Tibial nerve (tissue), 3 donors: ENCODE results near the gene CAMTA1.

Experiments used
- POLR2A ChIP-seq, 2 donors: fragments of 450-650 bp; IDR thresholded peaks; one replicate each; pipeline ENCODE4 v1.6.1; 2017; ENCODE audit warnings: antibody characterized with exemption in 2 of 2, mild to moderate bottlenecking in 2 of 2, moderate library complexity in 2 of 2
- TF ChIP-seq, protein P1 (sequence below), 5 experiments: fragments of 200-600 bp in 3 of 5; fragments of 450-650 bp in 2 of 5; sonication (generic) in 3 of 5; IDR thresholded peaks; one replicate each; pipeline ENCODE4 v1.5.1; 2016 to 2019; ENCODE audit warnings: antibody characterized with exemption in 5 of 5, mild to moderate bottlenecking in 3 of 5, moderate library complexity in 2 of 5

DNA sequence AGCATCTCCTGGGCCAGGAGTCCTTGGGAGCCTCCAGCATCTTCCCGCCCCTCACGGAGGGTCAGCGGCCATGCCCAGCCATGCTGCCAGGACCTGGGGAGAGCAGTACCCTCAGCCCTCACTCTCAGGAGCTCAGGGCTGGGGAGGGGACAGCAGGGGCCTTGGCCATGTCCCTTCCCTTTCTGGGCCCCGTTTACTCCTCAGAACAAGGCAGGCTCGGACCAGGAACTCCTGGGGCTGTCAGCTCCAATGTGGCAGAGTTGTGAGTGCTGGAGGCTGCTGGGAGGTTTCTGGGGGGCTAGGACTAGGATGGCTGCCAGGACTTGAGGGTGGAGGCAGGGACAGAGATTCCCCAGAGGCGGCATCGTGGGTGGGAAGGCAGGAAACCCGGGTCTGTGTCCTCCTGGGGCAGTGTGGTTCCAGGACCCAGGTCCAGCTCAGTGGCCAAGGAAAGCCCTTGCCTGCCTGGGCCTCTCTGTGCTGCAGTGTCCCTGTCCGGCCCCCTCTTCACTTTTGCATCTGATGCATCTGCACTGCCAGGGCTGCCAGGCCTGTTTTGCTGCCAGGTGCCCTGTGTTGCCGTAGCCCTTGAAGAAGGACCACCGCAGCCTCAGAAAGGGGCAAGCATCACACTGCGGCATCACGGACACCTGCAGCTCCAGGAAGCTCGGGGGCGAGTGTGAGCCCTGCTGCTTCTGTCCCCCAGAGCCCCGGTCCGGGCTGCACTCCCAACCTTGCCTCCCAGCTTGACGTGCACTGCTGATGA, 223.9 kb downstream of the CAMTA1 start:
- TF ChIP-seq, protein P1, sequence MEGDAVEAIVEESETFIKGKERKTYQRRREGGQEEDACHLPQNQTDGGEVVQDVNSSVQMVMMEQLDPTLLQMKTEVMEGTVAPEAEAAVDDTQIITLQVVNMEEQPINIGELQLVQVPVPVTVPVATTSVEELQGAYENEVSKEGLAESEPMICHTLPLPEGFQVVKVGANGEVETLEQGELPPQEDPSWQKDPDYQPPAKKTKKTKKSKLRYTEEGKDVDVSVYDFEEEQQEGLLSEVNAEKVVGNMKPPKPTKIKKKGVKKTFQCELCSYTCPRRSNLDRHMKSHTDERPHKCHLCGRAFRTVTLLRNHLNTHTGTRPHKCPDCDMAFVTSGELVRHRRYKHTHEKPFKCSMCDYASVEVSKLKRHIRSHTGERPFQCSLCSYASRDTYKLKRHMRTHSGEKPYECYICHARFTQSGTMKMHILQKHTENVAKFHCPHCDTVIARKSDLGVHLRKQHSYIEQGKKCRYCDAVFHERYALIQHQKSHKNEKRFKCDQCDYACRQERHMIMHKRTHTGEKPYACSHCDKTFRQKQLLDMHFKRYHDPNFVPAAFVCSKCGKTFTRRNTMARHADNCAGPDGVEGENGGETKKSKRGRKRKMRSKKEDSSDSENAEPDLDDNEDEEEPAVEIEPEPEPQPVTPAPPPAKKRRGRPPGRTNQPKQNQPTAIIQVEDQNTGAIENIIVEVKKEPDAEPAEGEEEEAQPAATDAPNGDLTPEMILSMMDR (IDR thresholded peaks at IDR 0.05), result no peak
- TF ChIP-seq POLR2A (IDR thresholded peaks at IDR 0.05), result no peak
